HepG2 (cell line): Measurements from ENCODE around the gene PKD1L1.

Source experiments
- EZH2 ChIP-seq: conservative IDR thresholded peaks from 2 replicates; pipeline ENCODE4 v1.6.1; 2012; ENCODE audit warnings: mild to moderate bottlenecking, low read depth, low read length, moderate library complexity
- GABPA ChIP-seq, 2 experiments: IDR thresholded peaks; 2 replicates each; pipeline ENCODE4 v1.6.1; 2011 to 2016; ENCODE audit warnings: low read depth in 2 of 2, low read length in 1 of 2, missing biosample characterization in 1 of 2, missing genetic modification characterization in 1 of 2
- GPN1 ChIP-seq: sonication (generic); formaldehyde crosslinking; IDR thresholded peaks from 2 replicates; pipeline ENCODE4 v1.5.1; 2020; ENCODE audit warnings: missing genetic modification reagents, borderline replicate concordance
- KDM5B ChIP-seq: sonication (generic); formaldehyde crosslinking; IDR thresholded peaks from 2 replicates; pipeline ENCODE4 v1.4.0; 2020; ENCODE audit warnings: missing genetic modification reagents, mild to moderate bottlenecking, borderline replicate concordance
- MAFF ChIP-seq: IDR thresholded peaks from 2 replicates; pipeline ENCODE4 v1.6.1; 2011; ENCODE audit warnings: low read depth, low read length, improper control_type of control experiment
- SIN3A ChIP-seq: IDR thresholded peaks from 2 replicates; pipeline ENCODE4 v1.6.1; 2011; ENCODE audit warnings: low read depth, mild to moderate bottlenecking, control low read depth, low read length, borderline replicate concordance
- SMARCC2 ChIP-seq: fragments of 450-650 bp; IDR thresholded peaks from 2 replicates; pipeline ENCODE4 v1.6.1; 2017; ENCODE audit warnings: antibody characterized with exemption, mild to moderate bottlenecking
- TBX2 ChIP-seq: sonication (generic); formaldehyde crosslinking; IDR thresholded peaks from 2 replicates; pipeline ENCODE4 v1.5.0; 2020; ENCODE audit warnings: missing genetic modification reagents, mild to moderate bottlenecking, borderline replicate concordance
- ZNF224 ChIP-seq: sonication (generic); formaldehyde crosslinking; IDR thresholded peaks from 2 replicates; pipeline ENCODE4 v1.5.0; 2020; ENCODE audit warnings: mild to moderate bottlenecking, missing genetic modification reagents
- ZNF235 ChIP-seq: sonication (generic); formaldehyde crosslinking; IDR thresholded peaks from 2 replicates; pipeline ENCODE4 v1.8.1; 2023; ENCODE audit warnings: mild to moderate bottlenecking, missing genetic modification reagents, borderline replicate concordance

DNA sequence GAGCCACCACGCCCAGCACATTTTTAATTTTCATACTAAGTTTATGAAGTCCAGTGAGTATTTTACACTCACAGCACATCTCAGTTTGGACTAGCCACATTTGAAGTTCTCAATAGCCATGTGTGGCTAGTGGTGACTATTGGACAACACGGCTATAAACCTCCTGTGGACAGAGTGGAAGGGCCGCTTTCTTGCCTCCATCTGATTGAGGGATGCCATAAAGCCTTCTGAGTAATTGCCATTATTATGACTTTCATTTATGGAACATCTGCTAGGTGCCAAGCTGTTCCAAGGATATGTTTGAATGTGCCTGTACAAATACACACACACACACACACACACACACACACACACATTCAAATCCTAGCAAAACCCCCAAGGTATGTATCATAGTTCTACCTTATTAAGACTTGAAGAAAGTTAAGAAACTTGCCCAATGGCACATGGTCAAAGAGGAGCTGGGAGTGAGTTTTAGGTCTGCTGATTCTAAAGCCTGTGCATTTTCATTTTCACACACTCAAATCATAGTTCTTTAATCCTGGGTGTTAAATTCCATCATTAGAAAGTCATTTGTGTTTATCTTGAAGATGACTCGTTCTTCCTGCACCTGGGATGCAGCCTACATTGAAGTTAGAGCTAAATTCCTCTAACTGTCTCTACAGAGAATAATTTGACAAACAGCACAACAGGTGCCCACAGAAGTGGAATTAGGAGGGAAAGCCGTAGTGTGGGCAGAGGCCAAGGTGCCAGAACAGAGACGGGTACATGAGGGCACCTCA is 143.3 kb downstream of the PKD1L1 start:
- TF ChIP-seq SMARCC2 (no peak), ZNF224 (CRISPR knock-in tag) (no peak), GPN1 (CRISPR knock-in tag) (no peak), ZNF235 (no peak), GABPA (IDR thresholded peaks at IDR 0.05; ENCODE audit: low read depth, low read length) (no peak), GABPA (CRISPR knock-in tag; IDR thresholded peaks at IDR 0.05; ENCODE audit: low read depth) (no peak), KDM5B (no peak), TBX2 (CRISPR knock-in tag) (no peak), SIN3A (no peak), EZH2 (no peak), MAFF (no peak)
